HepG2 (cell line): ENCODE results near the gene CEBPB. TPM values are rescaled to one million over a fixed set of nuclear protein-coding genes. Genes with fewer than 3 reads are reported as not detected.

Experiments
- ARNTL ChIP-seq: sonication (generic); formaldehyde crosslinking; IDR thresholded peaks from 2 replicates; pipeline ENCODE4 v1.4.0; 2020; ENCODE audit warnings: mild to moderate bottlenecking, missing genetic modification reagents
- BRCA1 ChIP-seq: sonication (generic); formaldehyde crosslinking; IDR thresholded peaks from 2 replicates; pipeline ENCODE4 v1.4.0; 2020; ENCODE audit warnings: missing genetic modification reagents
- GPN1 ChIP-seq: sonication (generic); formaldehyde crosslinking; IDR thresholded peaks from 2 replicates; pipeline ENCODE4 v1.5.1; 2020; ENCODE audit warnings: missing genetic modification reagents, borderline replicate concordance
- HNRNPK ChIP-seq: fragments of 200-400 bp; formaldehyde crosslinking; IDR thresholded peaks from 2 replicates; pipeline ENCODE4 v1.6.1; 2018; ENCODE audit warnings: low read length, low read depth, moderate library complexity, mild to moderate bottlenecking; ENCODE audit not compliant: poor library complexity, severe bottlenecking
- HOXA7 ChIP-seq: sonication (generic); formaldehyde crosslinking; IDR thresholded peaks from 2 replicates; pipeline ENCODE4 v1.8.1; 2022; ENCODE audit warnings: mild to moderate bottlenecking, missing genetic modification reagents, moderate library complexity
- KLF16 ChIP-seq, 2 experiments: sonication (generic) in 1 of 2; formaldehyde crosslinking in 1 of 2; IDR thresholded peaks; 2 replicates each; pipeline versions ENCODE4 v1.6.1 to v1.8.0; 2016 to 2023; ENCODE audit warnings: missing genetic modification reagents in 2 of 2, missing compliant biosample characterization in 1 of 2
- MTA3 ChIP-seq: sonication (generic); formaldehyde crosslinking; IDR thresholded peaks from 2 replicates; pipeline ENCODE4 v1.4.0; 2020; ENCODE audit warnings: missing genetic modification reagents
- NFATC3 ChIP-seq: sonication (generic); formaldehyde crosslinking; IDR thresholded peaks from 2 replicates; pipeline ENCODE4 v1.5.1; 2020; ENCODE audit warnings: mild to moderate bottlenecking, missing genetic modification reagents
- PHF20 ChIP-seq: sonication (generic); formaldehyde crosslinking; IDR thresholded peaks from 2 replicates; pipeline ENCODE4 v1.5.0; 2020; ENCODE audit warnings: mild to moderate bottlenecking, missing genetic modification reagents
- RAD21 ChIP-seq: fragments of 450-650 bp; formaldehyde crosslinking; IDR thresholded peaks from 2 replicates; pipeline ENCODE4 v1.5.0; 2020; ENCODE audit warnings: mild to moderate bottlenecking
- ZBTB38 ChIP-seq: sonication (generic); formaldehyde crosslinking; IDR thresholded peaks from 2 replicates; pipeline ENCODE4 v1.5.1; 2020; ENCODE audit warnings: mild to moderate bottlenecking, missing genetic modification reagents
- ZNF33A ChIP-seq: sonication (generic); formaldehyde crosslinking; IDR thresholded peaks from 2 replicates; pipeline ENCODE4 v1.5.1; 2020; ENCODE audit warnings: missing genetic modification reagents, mild to moderate bottlenecking, moderate library complexity, borderline replicate concordance
- ZNF484 ChIP-seq: sonication (generic); formaldehyde crosslinking; IDR thresholded peaks from 2 replicates; pipeline ENCODE4 v1.5.1; 2020; ENCODE audit warnings: mild to moderate bottlenecking, low read depth, missing genetic modification reagents, borderline replicate concordance
- ZNF672 ChIP-seq: sonication (generic); formaldehyde crosslinking; IDR thresholded peaks from 2 replicates; pipeline ENCODE4 v1.8.1; 2022; ENCODE audit warnings: missing genetic modification reagents
- ZNF709 ChIP-seq: sonication (generic); formaldehyde crosslinking; IDR thresholded peaks from 2 replicates; pipeline ENCODE4 v1.5.0; 2020; ENCODE audit warnings: mild to moderate bottlenecking, missing genetic modification reagents
- ZNF777 ChIP-seq: sonication (generic); formaldehyde crosslinking; IDR thresholded peaks from 2 replicates; pipeline ENCODE4 v1.4.0; 2020; ENCODE audit warnings: missing genetic modification reagents
- ZNF879 ChIP-seq: sonication (generic); formaldehyde crosslinking; IDR thresholded peaks from 2 replicates; pipeline ENCODE4 v1.8.1; 2023; ENCODE audit warnings: missing genetic modification reagents
- polyA plus RNA-seq, 8 experiments: library from polyadenylated mRNA; depleted of rRNA in 3 of 8; stranded (reverse) in 7 of 8; unstranded in 1 of 8; fragments of >200 nt; fragmentation: Illumina TruSeq in 4 of 8; extraction: Trizol in 4 of 8; gene quantifications; 2 replicates each; pipeline versions ENCODE4 v1.2.1 to v1.2.3, GENCODE V29; 2011 to 2016; ENCODE audit warnings: low read depth in 4 of 8, missing spikeins in 1 of 8, mixed read lengths in 1 of 8; ENCODE audit not compliant: insufficient read depth in 1 of 8
- total RNA-seq, 5 experiments: library from RNA; depleted of rRNA; stranded (reverse); fragments of >200 nt; fragmentation: Illumina TruSeq; extraction: Trizol; gene quantifications; 2 replicates each; pipeline ENCODE4 v1.2.3, GENCODE V29; 2016; ENCODE audit warnings: low read depth in 1 of 5
- TF ChIP-seq, protein P1 (sequence below): sonication (generic); formaldehyde crosslinking; IDR thresholded peaks from 2 replicates; pipeline ENCODE4 v1.4.0; 2020; ENCODE audit warnings: mild to moderate bottlenecking, missing genetic modification reagents
- TF ChIP-seq, protein P2 (sequence below): sonication (generic); IDR thresholded peaks from 2 replicates; pipeline ENCODE4 v1.6.1; 2016; ENCODE audit warnings: low read depth, borderline replicate concordance
- TF ChIP-seq, protein P3 (sequence below): sonication (generic); formaldehyde crosslinking; IDR thresholded peaks from 2 replicates; pipeline ENCODE4 v1.4.0; 2020; ENCODE audit warnings: missing genetic modification reagents, borderline replicate concordance
- TF ChIP-seq, protein P4 (sequence below): sonication (generic); formaldehyde crosslinking; IDR thresholded peaks from 2 replicates; pipeline ENCODE4 v1.4.0; 2020; ENCODE audit warnings: missing genetic modification reagents

The CEBPB gene
- total and polyA plus RNA-seq, 2 of the 13 experiments (the other 11 are each of a cell fraction or from before 2014, with no cell fraction given) = 18.5 to 28.2 TPM

DNA sequence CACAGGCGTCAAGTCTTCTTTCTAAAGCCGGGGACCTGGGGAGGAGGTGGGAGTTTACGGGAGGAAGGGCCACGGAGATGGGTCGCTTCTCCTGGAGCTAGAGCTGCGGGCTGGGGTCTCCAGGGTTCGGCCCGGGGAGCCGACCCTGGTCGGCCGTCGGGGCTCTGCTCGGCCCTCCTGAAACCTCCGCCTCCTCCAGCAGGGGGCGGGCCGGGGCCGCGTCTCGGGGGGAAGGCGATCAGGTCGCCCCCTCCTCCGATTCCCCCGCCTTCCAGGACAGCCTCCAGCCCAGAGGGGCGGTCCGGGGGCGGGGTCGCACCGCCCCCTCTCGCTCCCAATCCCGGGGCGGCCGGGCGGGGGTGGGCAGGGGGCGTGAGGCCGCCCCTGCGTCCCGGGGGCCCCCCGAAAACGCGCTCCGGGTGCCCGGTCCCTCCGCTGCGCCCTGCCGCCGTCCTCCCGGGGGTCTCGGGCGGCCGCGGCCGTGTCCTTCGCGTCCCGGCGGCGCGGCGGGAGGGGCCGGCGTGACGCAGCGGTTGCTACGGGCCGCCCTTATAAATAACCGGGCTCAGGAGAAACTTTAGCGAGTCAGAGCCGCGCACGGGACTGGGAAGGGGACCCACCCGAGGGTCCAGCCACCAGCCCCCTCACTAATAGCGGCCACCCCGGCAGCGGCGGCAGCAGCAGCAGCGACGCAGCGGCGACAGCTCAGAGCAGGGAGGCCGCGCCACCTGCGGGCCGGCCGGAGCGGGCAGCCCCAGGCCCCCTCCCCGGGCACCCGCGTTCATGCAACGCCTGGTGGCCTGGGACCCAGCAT lies at the start of gene CEBPB (continued):
- TF ChIP-seq, protein P1, sequence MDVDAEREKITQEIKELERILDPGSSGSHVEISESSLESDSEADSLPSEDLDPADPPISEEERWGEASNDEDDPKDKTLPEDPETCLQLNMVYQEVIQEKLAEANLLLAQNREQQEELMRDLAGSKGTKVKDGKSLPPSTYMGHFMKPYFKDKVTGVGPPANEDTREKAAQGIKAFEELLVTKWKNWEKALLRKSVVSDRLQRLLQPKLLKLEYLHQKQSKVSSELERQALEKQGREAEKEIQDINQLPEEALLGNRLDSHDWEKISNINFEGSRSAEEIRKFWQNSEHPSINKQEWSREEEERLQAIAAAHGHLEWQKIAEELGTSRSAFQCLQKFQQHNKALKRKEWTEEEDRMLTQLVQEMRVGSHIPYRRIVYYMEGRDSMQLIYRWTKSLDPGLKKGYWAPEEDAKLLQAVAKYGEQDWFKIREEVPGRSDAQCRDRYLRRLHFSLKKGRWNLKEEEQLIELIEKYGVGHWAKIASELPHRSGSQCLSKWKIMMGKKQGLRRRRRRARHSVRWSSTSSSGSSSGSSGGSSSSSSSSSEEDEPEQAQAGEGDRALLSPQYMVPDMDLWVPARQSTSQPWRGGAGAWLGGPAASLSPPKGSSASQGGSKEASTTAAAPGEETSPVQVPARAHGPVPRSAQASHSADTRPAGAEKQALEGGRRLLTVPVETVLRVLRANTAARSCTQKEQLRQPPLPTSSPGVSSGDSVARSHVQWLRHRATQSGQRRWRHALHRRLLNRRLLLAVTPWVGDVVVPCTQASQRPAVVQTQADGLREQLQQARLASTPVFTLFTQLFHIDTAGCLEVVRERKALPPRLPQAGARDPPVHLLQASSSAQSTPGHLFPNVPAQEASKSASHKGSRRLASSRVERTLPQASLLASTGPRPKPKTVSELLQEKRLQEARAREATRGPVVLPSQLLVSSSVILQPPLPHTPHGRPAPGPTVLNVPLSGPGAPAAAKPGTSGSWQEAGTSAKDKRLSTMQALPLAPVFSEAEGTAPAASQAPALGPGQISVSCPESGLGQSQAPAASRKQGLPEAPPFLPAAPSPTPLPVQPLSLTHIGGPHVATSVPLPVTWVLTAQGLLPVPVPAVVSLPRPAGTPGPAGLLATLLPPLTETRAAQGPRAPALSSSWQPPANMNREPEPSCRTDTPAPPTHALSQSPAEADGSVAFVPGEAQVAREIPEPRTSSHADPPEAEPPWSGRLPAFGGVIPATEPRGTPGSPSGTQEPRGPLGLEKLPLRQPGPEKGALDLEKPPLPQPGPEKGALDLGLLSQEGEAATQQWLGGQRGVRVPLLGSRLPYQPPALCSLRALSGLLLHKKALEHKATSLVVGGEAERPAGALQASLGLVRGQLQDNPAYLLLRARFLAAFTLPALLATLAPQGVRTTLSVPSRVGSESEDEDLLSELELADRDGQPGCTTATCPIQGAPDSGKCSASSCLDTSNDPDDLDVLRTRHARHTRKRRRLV (CRISPR knock-in tag) = 0 out of 2 replicates have a peak, but pooled peaks have one; percentile 20
- TF ChIP-seq, protein P2, sequence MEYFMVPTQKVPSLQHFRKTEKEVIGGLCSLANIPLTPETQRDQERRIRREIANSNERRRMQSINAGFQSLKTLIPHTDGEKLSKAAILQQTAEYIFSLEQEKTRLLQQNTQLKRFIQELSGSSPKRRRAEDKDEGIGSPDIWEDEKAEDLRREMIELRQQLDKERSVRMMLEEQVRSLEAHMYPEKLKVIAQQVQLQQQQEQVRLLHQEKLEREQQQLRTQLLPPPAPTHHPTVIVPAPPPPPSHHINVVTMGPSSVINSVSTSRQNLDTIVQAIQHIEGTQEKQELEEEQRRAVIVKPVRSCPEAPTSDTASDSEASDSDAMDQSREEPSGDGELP = no peak
- TF ChIP-seq ZNF33A (CRISPR knock-in tag) = no peak
- no peak for TF ChIP-seq NFATC3
- no peak for TF ChIP-seq BRCA1 (CRISPR knock-in tag)
- no peak for TF ChIP-seq ZNF879 (CRISPR knock-in tag)
- no peak; the same call in 1 of the 2 replicates for TF ChIP-seq ARNTL (CRISPR knock-in tag)
- TF ChIP-seq ZNF709 (CRISPR knock-in tag) = no peak
- TF ChIP-seq, protein P3, sequence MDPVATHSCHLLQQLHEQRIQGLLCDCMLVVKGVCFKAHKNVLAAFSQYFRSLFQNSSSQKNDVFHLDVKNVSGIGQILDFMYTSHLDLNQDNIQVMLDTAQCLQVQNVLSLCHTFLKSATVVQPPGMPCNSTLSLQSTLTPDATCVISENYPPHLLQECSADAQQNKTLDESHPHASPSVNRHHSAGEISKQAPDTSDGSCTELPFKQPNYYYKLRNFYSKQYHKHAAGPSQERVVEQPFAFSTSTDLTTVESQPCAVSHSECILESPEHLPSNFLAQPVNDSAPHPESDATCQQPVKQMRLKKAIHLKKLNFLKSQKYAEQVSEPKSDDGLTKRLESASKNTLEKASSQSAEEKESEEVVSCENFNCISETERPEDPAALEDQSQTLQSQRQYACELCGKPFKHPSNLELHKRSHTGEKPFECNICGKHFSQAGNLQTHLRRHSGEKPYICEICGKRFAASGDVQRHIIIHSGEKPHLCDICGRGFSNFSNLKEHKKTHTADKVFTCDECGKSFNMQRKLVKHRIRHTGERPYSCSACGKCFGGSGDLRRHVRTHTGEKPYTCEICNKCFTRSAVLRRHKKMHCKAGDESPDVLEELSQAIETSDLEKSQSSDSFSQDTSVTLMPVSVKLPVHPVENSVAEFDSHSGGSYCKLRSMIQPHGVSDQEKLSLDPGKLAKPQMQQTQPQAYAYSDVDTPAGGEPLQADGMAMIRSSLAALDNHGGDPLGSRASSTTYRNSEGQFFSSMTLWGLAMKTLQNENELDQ = no peak
- peak; percentile 90 for TF ChIP-seq ZNF672
- TF ChIP-seq ZBTB38 (CRISPR knock-in tag) = peak; percentile 92
- TF ChIP-seq, protein P4, sequence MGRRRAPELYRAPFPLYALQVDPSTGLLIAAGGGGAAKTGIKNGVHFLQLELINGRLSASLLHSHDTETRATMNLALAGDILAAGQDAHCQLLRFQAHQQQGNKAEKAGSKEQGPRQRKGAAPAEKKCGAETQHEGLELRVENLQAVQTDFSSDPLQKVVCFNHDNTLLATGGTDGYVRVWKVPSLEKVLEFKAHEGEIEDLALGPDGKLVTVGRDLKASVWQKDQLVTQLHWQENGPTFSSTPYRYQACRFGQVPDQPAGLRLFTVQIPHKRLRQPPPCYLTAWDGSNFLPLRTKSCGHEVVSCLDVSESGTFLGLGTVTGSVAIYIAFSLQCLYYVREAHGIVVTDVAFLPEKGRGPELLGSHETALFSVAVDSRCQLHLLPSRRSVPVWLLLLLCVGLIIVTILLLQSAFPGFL (CRISPR knock-in tag) = no peak
- TF ChIP-seq KLF16 (CRISPR knock-in tag; IDR thresholded peaks at IDR 0.05) = peak in 1 of 2 experiments; percentile 98; a peak in 2 of 4 replicates
- peak; percentile 99 for TF ChIP-seq ZNF777 (CRISPR knock-in tag)
- peak; percentile 96 for TF ChIP-seq RAD21 (CRISPR knock-in tag)
- TF ChIP-seq PHF20 (CRISPR knock-in tag) = no peak
- TF ChIP-seq HNRNPK = peak; percentile 91
- TF ChIP-seq MTA3 = no peak
- 0 out of 2 replicates have a peak, but pooled peaks have one; percentile 30 for TF ChIP-seq ZNF484 (CRISPR knock-in tag)
- peak; percentile 90 for TF ChIP-seq GPN1 (CRISPR knock-in tag)
- no peak for TF ChIP-seq HOXA7
